ENCODE measurements around the gene CAPN5.

- TF ChIP-seq, protein P1, sequence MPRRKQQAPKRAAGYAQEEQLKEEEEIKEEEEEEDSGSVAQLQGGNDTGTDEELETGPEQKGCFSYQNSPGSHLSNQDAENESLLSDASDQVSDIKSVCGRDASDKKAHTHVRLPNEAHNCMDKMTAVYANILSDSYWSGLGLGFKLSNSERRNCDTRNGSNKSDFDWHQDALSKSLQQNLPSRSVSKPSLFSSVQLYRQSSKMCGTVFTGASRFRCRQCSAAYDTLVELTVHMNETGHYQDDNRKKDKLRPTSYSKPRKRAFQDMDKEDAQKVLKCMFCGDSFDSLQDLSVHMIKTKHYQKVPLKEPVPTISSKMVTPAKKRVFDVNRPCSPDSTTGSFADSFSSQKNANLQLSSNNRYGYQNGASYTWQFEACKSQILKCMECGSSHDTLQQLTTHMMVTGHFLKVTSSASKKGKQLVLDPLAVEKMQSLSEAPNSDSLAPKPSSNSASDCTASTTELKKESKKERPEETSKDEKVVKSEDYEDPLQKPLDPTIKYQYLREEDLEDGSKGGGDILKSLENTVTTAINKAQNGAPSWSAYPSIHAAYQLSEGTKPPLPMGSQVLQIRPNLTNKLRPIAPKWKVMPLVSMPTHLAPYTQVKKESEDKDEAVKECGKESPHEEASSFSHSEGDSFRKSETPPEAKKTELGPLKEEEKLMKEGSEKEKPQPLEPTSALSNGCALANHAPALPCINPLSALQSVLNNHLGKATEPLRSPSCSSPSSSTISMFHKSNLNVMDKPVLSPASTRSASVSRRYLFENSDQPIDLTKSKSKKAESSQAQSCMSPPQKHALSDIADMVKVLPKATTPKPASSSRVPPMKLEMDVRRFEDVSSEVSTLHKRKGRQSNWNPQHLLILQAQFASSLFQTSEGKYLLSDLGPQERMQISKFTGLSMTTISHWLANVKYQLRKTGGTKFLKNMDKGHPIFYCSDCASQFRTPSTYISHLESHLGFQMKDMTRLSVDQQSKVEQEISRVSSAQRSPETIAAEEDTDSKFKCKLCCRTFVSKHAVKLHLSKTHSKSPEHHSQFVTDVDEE (CRISPR knock-in tag; IDR thresholded peaks at IDR 0.05), result no peak
- TF ChIP-seq CSRNP3 (CRISPR knock-in tag; IDR thresholded peaks at IDR 0.05) (no peak), RARB (CRISPR knock-in tag; IDR thresholded peaks at IDR 0.05) (no peak), ZNF8 (CRISPR knock-in tag; IDR thresholded peaks at IDR 0.05) (no peak), ISL1 (CRISPR knock-in tag; IDR thresholded peaks at IDR 0.05) (no peak)
- TF ChIP-seq, protein P2, sequence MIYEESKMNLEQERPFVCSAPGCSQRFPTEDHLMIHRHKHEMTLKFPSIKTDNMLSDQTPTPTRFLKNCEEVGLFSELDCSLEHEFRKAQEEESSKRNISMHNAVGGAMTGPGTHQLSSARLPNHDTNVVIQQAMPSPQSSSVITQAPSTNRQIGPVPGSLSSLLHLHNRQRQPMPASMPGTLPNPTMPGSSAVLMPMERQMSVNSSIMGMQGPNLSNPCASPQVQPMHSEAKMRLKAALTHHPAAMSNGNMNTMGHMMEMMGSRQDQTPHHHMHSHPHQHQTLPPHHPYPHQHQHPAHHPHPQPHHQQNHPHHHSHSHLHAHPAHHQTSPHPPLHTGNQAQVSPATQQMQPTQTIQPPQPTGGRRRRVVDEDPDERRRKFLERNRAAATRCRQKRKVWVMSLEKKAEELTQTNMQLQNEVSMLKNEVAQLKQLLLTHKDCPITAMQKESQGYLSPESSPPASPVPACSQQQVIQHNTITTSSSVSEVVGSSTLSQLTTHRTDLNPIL (CRISPR knock-in tag; IDR thresholded peaks at IDR 0.05; ENCODE audit: low read depth), result no peak
Observed at GRCh38 chr11:77167791-77168190, 101.0 kb downstream of the CAPN5 start.

All from SK-N-SH treated with all-trans-retinoic acid at 6 μM for 48 hours (cell line).